GM19351 (cell line): ENCODE results near the gene ZNRD2.

ENCODE experiments used
- ATAC-seq: cut with Tn5 transposase; IDR thresholded peaks from one replicate; pipeline ENCODE4 v1.9.1; 2021; ENCODE audit warnings: mild to moderate bottlenecking, moderate library complexity; ENCODE audit not compliant: unreplicated experiment

ZNRD2 gene

DNA sequence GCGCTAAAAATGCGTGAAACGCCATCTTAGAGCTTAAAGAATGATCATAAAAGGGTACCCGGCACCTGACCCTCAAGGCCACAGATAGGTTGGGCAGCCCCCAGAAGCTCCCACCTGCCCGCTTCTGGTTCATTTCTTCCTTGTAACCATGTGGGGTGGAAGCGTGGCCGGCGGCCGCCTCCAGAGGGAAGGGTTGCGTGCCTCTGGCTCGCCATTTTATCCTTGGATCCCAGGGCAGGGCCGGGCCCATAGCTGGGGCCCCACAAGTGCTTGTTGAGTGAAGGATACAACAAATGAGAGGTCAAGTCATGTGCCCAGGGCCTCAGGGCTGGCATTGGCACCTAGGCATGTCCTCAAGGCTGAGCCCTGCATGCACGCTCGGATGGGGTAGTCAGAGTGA lies 51.2 kb downstream of the ZNRD2 start:
- ATAC-seq, result no peak
